Neural cell (in vitro differentiated cells): ENCODE data around the gene CBY1. TPM values are rescaled to one million over a fixed set of nuclear protein-coding genes. Genes with fewer than 3 reads are reported as not detected.

Experiments
- H2AFZ ChIP-seq: fragments of 200-600, 300-800 bp; sonication (generic), shearing (Covaris generic); 2 replicates; pipeline ENCODE4 v1.6.0; 2014; ENCODE audit warnings: low read depth, mild to moderate bottlenecking, antibody characterized with exemption, low read length, moderate library complexity
- H3F3A ChIP-seq: fragments of 200-600 bp; shearing (Covaris generic); 2 replicates; pipeline ENCODE4 v1.6.1; 2016; ENCODE audit warnings: mild to moderate bottlenecking, moderate library complexity, mixed read lengths, antibody characterized with exemption, low read length; ENCODE audit not compliant: insufficient read depth, poor library complexity, severe bottlenecking
- H3K27ac ChIP-seq: fragments of 200-600, 300-800 bp; sonication (generic), shearing (Covaris generic); 2 replicates; pipeline ENCODE4 v1.5.1; 2014; ENCODE audit warnings: mild to moderate bottlenecking, low read length, moderate library complexity
- H3K27me3 ChIP-seq: fragments of 300-800, 200-600 bp; sonication (generic), shearing (Covaris generic); 2 replicates; pipeline ENCODE4 v1.6.0; 2014; ENCODE audit warnings: mild to moderate bottlenecking, low read depth, low read length, moderate library complexity; ENCODE audit not compliant: insufficient read depth
- H3K36me3 ChIP-seq: fragments of 300-800, 200-600 bp; sonication (generic), shearing (Covaris generic); 2 replicates; pipeline ENCODE4 v1.5.1; 2014; ENCODE audit warnings: mild to moderate bottlenecking, antibody characterized with exemption, low read length, moderate library complexity; ENCODE audit not compliant: insufficient read depth
- H3K4me2 ChIP-seq: fragments of 300-800, 200-600 bp; sonication (generic), shearing (Covaris generic); 2 replicates; pipeline ENCODE4 v1.6.0; 2014; ENCODE audit warnings: mild to moderate bottlenecking, low read length
- H3K4me3 ChIP-seq: fragments of 300-800, 200-600 bp; sonication (generic), shearing (Covaris generic); 2 replicates; pipeline ENCODE4 v1.5.1; 2014; ENCODE audit warnings: mild to moderate bottlenecking, low read length, moderate library complexity
- H3K79me2 ChIP-seq: fragments of 200-600 bp; shearing (Covaris generic); replicated peaks from 2 replicates; pipeline ENCODE4 v1.6.0; 2014; ENCODE audit warnings: mild to moderate bottlenecking, low read length, moderate library complexity; ENCODE audit not compliant: insufficient read depth
- H3K9ac ChIP-seq: fragments of 300-800, 200-600 bp; sonication (generic), shearing (Covaris generic); 2 replicates; pipeline ENCODE4 v1.6.1; 2016; ENCODE audit warnings: mild to moderate bottlenecking, low read length, mixed read lengths
- H3K9me2 ChIP-seq: fragments of 200-600 bp; shearing (Covaris generic); 2 replicates; pipeline ENCODE4 v1.6.1; 2016; ENCODE audit warnings: mild to moderate bottlenecking, low read length, mixed read lengths; ENCODE audit not compliant: insufficient read depth
- H3K9me3 ChIP-seq: fragments of 200-600, 300-800 bp; sonication (generic), shearing (Covaris generic); 2 replicates; pipeline ENCODE4 v1.6.1; 2016; ENCODE audit warnings: mild to moderate bottlenecking, mixed run types, low read length, moderate library complexity, mixed read lengths
- H4K20me1 ChIP-seq: fragments of 200-600 bp; shearing (Covaris generic); 2 replicates; pipeline ENCODE4 v1.6.1; 2016; ENCODE audit warnings: mild to moderate bottlenecking, mixed run types; ENCODE audit not compliant: insufficient read depth
- EP300 ChIP-seq: fragments of 450-650 bp; conservative IDR thresholded peaks from 2 replicates; pipeline ENCODE4 v1.6.1; 2014; ENCODE audit warnings: antibody characterized with exemption, mild to moderate bottlenecking, moderate library complexity; ENCODE audit not compliant: poor library complexity, severe bottlenecking
- EZH2 ChIP-seq: fragments of 200-600, 300-800 bp; shearing (Covaris generic), sonication (generic); IDR thresholded peaks from 2 replicates; pipeline ENCODE4 v1.6.1; 2014; ENCODE audit warnings: antibody characterized with exemption, low read length, borderline replicate concordance, mild to moderate bottlenecking; ENCODE audit not compliant: insufficient read depth, poor library complexity, severe bottlenecking
- MXI1 ChIP-seq: fragments of 450-650 bp; conservative IDR thresholded peaks from 2 replicates; pipeline ENCODE4 v1.6.1; 2014; ENCODE audit warnings: antibody characterized with exemption, mild to moderate bottlenecking; ENCODE audit not compliant: poor library complexity, severe bottlenecking
- POLR2AphosphoS5 ChIP-seq: IDR thresholded peaks from 2 replicates; pipeline ENCODE4 v1.6.1; 2012
- RAD21 ChIP-seq: fragments of 450-650 bp; conservative IDR thresholded peaks from 2 replicates; pipeline ENCODE4 v1.6.1; 2014; ENCODE audit warnings: antibody characterized with exemption, mild to moderate bottlenecking, moderate library complexity
- SMC3 ChIP-seq: fragments of 450-650 bp; conservative IDR thresholded peaks from 2 replicates; pipeline ENCODE4 v1.6.1; 2014; ENCODE audit warnings: antibody characterized with exemption, mild to moderate bottlenecking, moderate library complexity; ENCODE audit not compliant: poor library complexity
- TAF1 ChIP-seq: IDR thresholded peaks from 2 replicates; pipeline ENCODE4 v1.6.1; 2012; ENCODE audit warnings: low read depth
- polyA plus RNA-seq: library from polyadenylated mRNA; depleted of rRNA; stranded (reverse); fragments of >200 nt; gene quantifications from 2 replicates; pipeline ENCODE4 v1.2.3, GENCODE V29; 2014
- TF ChIP-seq, protein P1 (sequence below): IDR thresholded peaks from 2 replicates; pipeline ENCODE4 v1.6.1; 2012; ENCODE audit warnings: borderline replicate concordance
- TF ChIP-seq, protein P2 (sequence below): fragments of 450-650 bp; IDR thresholded peaks from 2 replicates; pipeline ENCODE4 v1.5.1; 2014; ENCODE audit warnings: antibody characterized with exemption, mild to moderate bottlenecking, moderate library complexity; ENCODE audit not compliant: poor library complexity, severe bottlenecking

The CBY1 gene
- polyA plus RNA-seq, 1 donor from 2014 or later, result 51.4 TPM

DNA sequence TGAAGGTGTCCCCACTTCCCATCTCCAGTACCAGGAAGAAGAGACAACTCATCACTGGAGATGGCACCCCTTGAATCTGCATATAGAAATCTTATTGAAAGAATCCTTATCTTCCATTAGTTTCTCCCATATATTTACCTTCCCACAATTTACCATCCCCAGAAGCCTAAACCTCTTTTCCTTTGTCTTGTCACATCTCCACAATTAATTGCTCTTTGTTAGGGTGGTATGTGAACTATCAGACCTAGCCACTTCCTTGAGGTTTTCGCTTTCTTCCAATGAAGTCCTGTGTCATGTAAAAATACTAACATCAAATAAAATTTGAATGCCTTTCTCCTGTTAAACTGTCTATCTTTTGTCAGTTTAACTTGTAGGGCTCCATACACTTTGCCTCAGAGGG is 38.2 kb upstream of the CBY1 start:
- Histone ChIP-seq H3K79me2 (no peaks in the 10 kb centered on the region), H3K4me3 (no peak overlapping the region), H3K27me3 (no peaks in the 10 kb centered on the region), H3F3A (no peaks in the 10 kb centered on the region), H4K20me1 (no peaks in the 10 kb centered on the region), H3K4me2 (no peak overlapping the region), H2AFZ (no peak overlapping the region), H3K27ac (no peak overlapping the region), H3K9me3 (no peaks in the 10 kb centered on the region), H3K36me3 (no peaks in the 10 kb centered on the region), H3K9me2 (no peaks in the 10 kb centered on the region), H3K9ac (no peak overlapping the region)
- TF ChIP-seq EZH2, result no peak
- no peak for TF ChIP-seq SMC3
- no peak for TF ChIP-seq POLR2AphosphoS5
- TF ChIP-seq, protein P1, sequence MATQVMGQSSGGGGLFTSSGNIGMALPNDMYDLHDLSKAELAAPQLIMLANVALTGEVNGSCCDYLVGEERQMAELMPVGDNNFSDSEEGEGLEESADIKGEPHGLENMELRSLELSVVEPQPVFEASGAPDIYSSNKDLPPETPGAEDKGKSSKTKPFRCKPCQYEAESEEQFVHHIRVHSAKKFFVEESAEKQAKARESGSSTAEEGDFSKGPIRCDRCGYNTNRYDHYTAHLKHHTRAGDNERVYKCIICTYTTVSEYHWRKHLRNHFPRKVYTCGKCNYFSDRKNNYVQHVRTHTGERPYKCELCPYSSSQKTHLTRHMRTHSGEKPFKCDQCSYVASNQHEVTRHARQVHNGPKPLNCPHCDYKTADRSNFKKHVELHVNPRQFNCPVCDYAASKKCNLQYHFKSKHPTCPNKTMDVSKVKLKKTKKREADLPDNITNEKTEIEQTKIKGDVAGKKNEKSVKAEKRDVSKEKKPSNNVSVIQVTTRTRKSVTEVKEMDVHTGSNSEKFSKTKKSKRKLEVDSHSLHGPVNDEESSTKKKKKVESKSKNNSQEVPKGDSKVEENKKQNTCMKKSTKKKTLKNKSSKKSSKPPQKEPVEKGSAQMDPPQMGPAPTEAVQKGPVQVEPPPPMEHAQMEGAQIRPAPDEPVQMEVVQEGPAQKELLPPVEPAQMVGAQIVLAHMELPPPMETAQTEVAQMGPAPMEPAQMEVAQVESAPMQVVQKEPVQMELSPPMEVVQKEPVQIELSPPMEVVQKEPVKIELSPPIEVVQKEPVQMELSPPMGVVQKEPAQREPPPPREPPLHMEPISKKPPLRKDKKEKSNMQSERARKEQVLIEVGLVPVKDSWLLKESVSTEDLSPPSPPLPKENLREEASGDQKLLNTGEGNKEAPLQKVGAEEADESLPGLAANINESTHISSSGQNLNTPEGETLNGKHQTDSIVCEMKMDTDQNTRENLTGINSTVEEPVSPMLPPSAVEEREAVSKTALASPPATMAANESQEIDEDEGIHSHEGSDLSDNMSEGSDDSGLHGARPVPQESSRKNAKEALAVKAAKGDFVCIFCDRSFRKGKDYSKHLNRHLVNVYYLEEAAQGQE, result no peak
- no peak for TF ChIP-seq MXI1
- TF ChIP-seq, protein P2, sequence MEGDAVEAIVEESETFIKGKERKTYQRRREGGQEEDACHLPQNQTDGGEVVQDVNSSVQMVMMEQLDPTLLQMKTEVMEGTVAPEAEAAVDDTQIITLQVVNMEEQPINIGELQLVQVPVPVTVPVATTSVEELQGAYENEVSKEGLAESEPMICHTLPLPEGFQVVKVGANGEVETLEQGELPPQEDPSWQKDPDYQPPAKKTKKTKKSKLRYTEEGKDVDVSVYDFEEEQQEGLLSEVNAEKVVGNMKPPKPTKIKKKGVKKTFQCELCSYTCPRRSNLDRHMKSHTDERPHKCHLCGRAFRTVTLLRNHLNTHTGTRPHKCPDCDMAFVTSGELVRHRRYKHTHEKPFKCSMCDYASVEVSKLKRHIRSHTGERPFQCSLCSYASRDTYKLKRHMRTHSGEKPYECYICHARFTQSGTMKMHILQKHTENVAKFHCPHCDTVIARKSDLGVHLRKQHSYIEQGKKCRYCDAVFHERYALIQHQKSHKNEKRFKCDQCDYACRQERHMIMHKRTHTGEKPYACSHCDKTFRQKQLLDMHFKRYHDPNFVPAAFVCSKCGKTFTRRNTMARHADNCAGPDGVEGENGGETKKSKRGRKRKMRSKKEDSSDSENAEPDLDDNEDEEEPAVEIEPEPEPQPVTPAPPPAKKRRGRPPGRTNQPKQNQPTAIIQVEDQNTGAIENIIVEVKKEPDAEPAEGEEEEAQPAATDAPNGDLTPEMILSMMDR, result no peak
- TF ChIP-seq TAF1, result no peak
- no peak for TF ChIP-seq EP300
- no peak for TF ChIP-seq RAD21

DNA sequence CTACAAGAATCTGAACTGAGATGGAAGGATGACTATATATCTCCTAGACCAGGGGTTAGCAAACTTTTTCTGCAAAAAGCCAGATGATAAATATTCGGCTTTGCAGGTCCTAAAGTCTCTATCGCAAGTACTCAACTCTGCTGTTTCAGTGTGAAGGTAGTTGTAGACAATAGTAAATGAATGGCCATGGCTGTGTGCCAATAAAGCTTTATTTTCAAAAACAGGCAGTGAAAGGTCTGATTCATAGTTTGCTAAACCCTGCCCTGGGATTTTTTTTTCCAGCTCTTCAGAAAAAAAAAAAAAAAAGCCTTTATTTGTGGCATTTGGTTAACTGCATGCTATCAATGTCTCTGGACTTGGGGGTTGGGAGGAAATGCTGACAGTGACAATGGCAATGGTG is 37.8 kb upstream of the CBY1 start:
- no peaks in the 10 kb centered on the region for H3K36me3 ChIP-seq
- no peak for TF ChIP-seq SMC3
- no peak for TF ChIP-seq EP300
- TF ChIP-seq, protein P1, result no peak
- TF ChIP-seq MXI1, result no peak
- no peak for TF ChIP-seq TAF1
- TF ChIP-seq, protein P2, result no peak
- TF ChIP-seq POLR2AphosphoS5, result no peak
- TF ChIP-seq RAD21, result no peak
- no peak for TF ChIP-seq EZH2
- no peak overlapping the region for H2AFZ ChIP-seq
- H3F3A ChIP-seq, result no peaks in the 10 kb centered on the region
- H3K4me3 ChIP-seq, result no peak overlapping the region
- no peak overlapping the region for H3K4me2 ChIP-seq
- no peaks in the 10 kb centered on the region for H3K79me2 ChIP-seq
- H3K9me3 ChIP-seq, result no peaks in the 10 kb centered on the region
- H3K27ac ChIP-seq, result no peak overlapping the region
- no peaks in the 10 kb centered on the region for H4K20me1 ChIP-seq
- H3K27me3 ChIP-seq, result no peaks in the 10 kb centered on the region
- no peak overlapping the region for H3K9ac ChIP-seq
- H3K9me2 ChIP-seq, result no peaks in the 10 kb centered on the region
